K562 (cell line): ENCODE results near the gene FAM241B. TPM values are rescaled to one million over a fixed set of nuclear protein-coding genes. Genes with fewer than 3 reads are reported as not detected.

ENCODE experiments used
- ATAC-seq: fragments of 200-7000 bp; cut with Tn5 transposase; 3 replicates; pipeline ENCODE4 v1.9.1; 2020; ENCODE audit warnings: moderate library complexity
- BruUV-seq: library from RNA; stranded (reverse); fragments of 400-500 nt; replicated peaks from 2 replicates; lab custom pipeline; 2021; lab: Mats Ljungman, UMichigan
- CTCF ChIA-PET: fragments of 300-600 bp; formaldehyde crosslinking; extraction: SDS; loops from one replicate; lab custom pipeline; 2021; ENCODE audit warnings: low intra/inter-chr PET ratio; lab: Yijun Ruan, JAX
- POLR2A ChIA-PET: fragments of 300-600, 350-650 bp; sonication (Branson Sonifier 250); formaldehyde crosslinking; extraction: SDS; loops from one replicate; lab custom pipeline; 2021; ENCODE audit warnings: antibody characterized with exemption, inconsistent platforms; lab: Yijun Ruan, JAX
- DNase-seq, 4 experiments: peaks; one replicate each; pipeline versions ENCODE4 v3.0.0 to v3.0.0-alpha.2; 2011 to 2018; ENCODE audit warnings: low spot score in 3 of 4, mixed read lengths in 3 of 4; ENCODE audit errors: extremely low read depth in 1 of 4
- FAIRE-seq: peaks from 2 replicates; lab custom pipeline; 2011; peaks lifted over from hg19 to GRCh38; lab: Jason Lieb, UNC
- H2AFZ ChIP-seq: 2 replicates; pipeline ENCODE4 v1.6.0; 2011; ENCODE audit warnings: low read depth, low read length, control low read depth, inconsistent platforms
- H3K27ac ChIP-seq: fragments of 200-600 bp; 3 replicates; pipeline ENCODE4 v1.8.0; 2011; ENCODE audit warnings: low read depth, mild to moderate bottlenecking, control low read depth, inconsistent platforms, low read length, moderate library complexity, mixed read lengths; ENCODE audit errors: extremely low read depth
- H3K27me3 ChIP-seq, 2 experiments: fragments of 300-600 bp in 1 of 2; 2 replicates in 1 of 2; 3 replicates in 1 of 2; pipeline versions ENCODE4 v1.6.0 to v1.8.0; 2011; ENCODE audit warnings: inconsistent platforms in 2 of 2, low read length in 2 of 2, mild to moderate bottlenecking in 1 of 2, mixed read lengths in 1 of 2, moderate library complexity in 1 of 2; ENCODE audit not compliant: control insufficient read depth in 2 of 2, insufficient read depth in 2 of 2
- H3K36me3 ChIP-seq: fragments of 300-600 bp; 3 replicates; pipeline ENCODE4 v1.8.0; 2011; ENCODE audit warnings: mild to moderate bottlenecking, low read length, inconsistent platforms; ENCODE audit not compliant: control insufficient read depth, insufficient read depth
- H3K4me1 ChIP-seq, 2 experiments: fragments of 200-600 bp in 1 of 2; replicated peaks in 1 of 2; 2 replicates in 1 of 2; 3 replicates in 1 of 2; pipeline versions ENCODE4 v1.5.1 to v1.8.0; 2011; ENCODE audit warnings: inconsistent platforms in 2 of 2, low read length in 2 of 2, mild to moderate bottlenecking in 1 of 2, mixed read lengths in 1 of 2, moderate library complexity in 1 of 2; ENCODE audit not compliant: control insufficient read depth in 2 of 2, insufficient read depth in 2 of 2
- H3K4me2 ChIP-seq: 2 replicates; pipeline ENCODE4 v1.6.1; 2011; ENCODE audit warnings: low read length, control low read depth, inconsistent platforms, mixed read lengths; ENCODE audit not compliant: insufficient read depth
- H3K4me3 ChIP-seq: fragments of 200-600 bp; sonication (generic), shearing (Covaris generic); 2 replicates; pipeline ENCODE4 v1.5.1; 2016; ENCODE audit warnings: control low read depth, inconsistent platforms
- H3K79me2 ChIP-seq: fragments of 200-600 bp; 3 replicates; pipeline ENCODE4 v1.8.0; 2011; ENCODE audit warnings: low read length, inconsistent platforms; ENCODE audit not compliant: control insufficient read depth, insufficient read depth
- H3K9ac ChIP-seq, 2 experiments: 2 replicates each; pipeline versions ENCODE4 v1.6.0 to v1.6.1; 2011; ENCODE audit warnings: low read depth in 2 of 2, low read length in 2 of 2, control low read depth in 1 of 2, inconsistent platforms in 1 of 2, mild to moderate bottlenecking in 1 of 2, mixed read lengths in 1 of 2; ENCODE audit not compliant: insufficient read depth in 1 of 2
- H3K9me1 ChIP-seq: one replicate; pipeline ENCODE4 v1.6.0; 2011; ENCODE audit warnings: inconsistent platforms, mild to moderate bottlenecking, low read length, moderate library complexity; ENCODE audit not compliant: control insufficient read depth, insufficient read depth
- H3K9me3 ChIP-seq: replicated peaks from 2 replicates; pipeline ENCODE4 v1.5.1; 2011; ENCODE audit warnings: low read depth, low read length, inconsistent platforms; ENCODE audit not compliant: control insufficient read depth, insufficient read depth
- H4K20me1 ChIP-seq: replicated peaks from 2 replicates; pipeline ENCODE4 v1.6.1; 2011; ENCODE audit warnings: low read length, inconsistent platforms, mixed read lengths; ENCODE audit not compliant: control insufficient read depth, insufficient read depth
- FOSL1 ChIP-seq: fragments of 200-800 bp; sonication (Bioruptor generic); conservative IDR thresholded peaks from 2 replicates; pipeline ENCODE4 v1.6.1; 2016; ENCODE audit warnings: missing genetic modification characterization, missing compliant biosample characterization
- HLTF ChIP-seq: fragments of 450-650 bp; IDR thresholded peaks from 2 replicates; pipeline ENCODE4 v1.6.1; 2016
- NCOR1 ChIP-seq: fragments of 450-650 bp; IDR thresholded peaks from 2 replicates; pipeline ENCODE4 v1.6.1; 2016; ENCODE audit warnings: mild to moderate bottlenecking, moderate library complexity
- PTBP1 ChIP-seq: fragments of 200-400 bp; formaldehyde crosslinking; IDR thresholded peaks from 2 replicates; pipeline ENCODE4 v1.6.1; 2017; ENCODE audit warnings: low read depth, low read length
- SAFB ChIP-seq: fragments of 200-400 bp; formaldehyde crosslinking; IDR thresholded peaks from 2 replicates; pipeline ENCODE4 v1.6.1; 2017; ENCODE audit warnings: low read depth, low read length, borderline replicate concordance
- THRAP3 ChIP-seq: fragments of 450-650 bp; IDR thresholded peaks from 2 replicates; pipeline ENCODE4 v1.6.1; 2016; ENCODE audit warnings: mild to moderate bottlenecking, inconsistent platforms, borderline replicate concordance
- ZBTB17 ChIP-seq: fragments of 450-650 bp; formaldehyde crosslinking; IDR thresholded peaks from 2 replicates; pipeline ENCODE4 v1.4.0; 2020; ENCODE audit warnings: mild to moderate bottlenecking
- ZBTB43 ChIP-seq: sonication (generic); formaldehyde crosslinking; IDR thresholded peaks from 2 replicates; pipeline ENCODE4 v1.8.0; 2023; ENCODE audit warnings: mild to moderate bottlenecking, missing genetic modification reagents
- ZC3H8 ChIP-seq: fragments of 450-650 bp; IDR thresholded peaks from 2 replicates; pipeline ENCODE4 v1.6.1; 2017
- ZNF57 ChIP-seq: fragments of 450-650 bp; formaldehyde crosslinking; IDR thresholded peaks from 2 replicates; pipeline ENCODE4 v1.4.0; 2020; ENCODE audit warnings: mild to moderate bottlenecking, moderate library complexity
- WGBS: fragments of 100-300 bp; shearing (Covaris generic); methylation state at CpG from one replicate; pipeline ENCODE4 v1.1.6; 2016; ENCODE audit warnings: low coverage, mixed read lengths; ENCODE audit not compliant: insufficient coverage; ENCODE audit errors: missing lambda C conversion rate; 5-methylcytosine and 5-hydroxymethylcytosine counted together
- in situ Hi-C: fragments of 300-500 bp; cut with MboI; formaldehyde crosslinking; loops from 4 replicates; pipeline ENCODE4 v1.15.0; 2018; ENCODE audit warnings: inconsistent platforms, mixed read lengths
- intact Hi-C: fragments of 100-400 bp; cut with micrococcal nuclease; formaldehyde crosslinking; loops from 2 replicates; pipeline ENCODE4 v1.14.2; 2022
- polyA plus RNA-seq, 8 experiments: library from polyadenylated mRNA; depleted of rRNA in 4 of 8; stranded (reverse) in 5 of 8; unstranded in 3 of 8; fragments of >200 nt; fragmentation: Nextera tagmentation in 2 of 8; fragmentation: Illumina TruSeq in 1 of 8; extraction: Ambion mirVana in 2 of 8; extraction: Trizol in 1 of 8; gene quantifications; 2 replicates each; pipeline versions ENCODE4 v1.2.1 to v1.2.3, GENCODE V29; 2011 to 2014; ENCODE audit warnings: inconsistent platforms in 1 of 8, missing spikeins in 1 of 8
- total RNA-seq, 7 experiments: library from RNA; depleted of rRNA in 6 of 7; stranded (reverse); fragments of >200 nt in 6 of 7; fragmentation: Illumina TruSeq in 2 of 7; extraction: Trizol in 2 of 7; gene quantifications; 2 replicates each; pipeline versions ENCODE4 v1.2.1 to v1.2.3, GENCODE V29; 2011 to 2021; ENCODE audit warnings: low replicate concordance in 1 of 7
- TF ChIP-seq, protein P1 (sequence below), 3 experiments: fragments of 200-800 bp in 1 of 3; fragments of 250-450 bp in 1 of 3; fragments of 450-650 bp in 1 of 3; sonication (Bioruptor Pico) in 1 of 3; sonication (Bioruptor generic) in 1 of 3; formaldehyde crosslinking in 1 of 3; IDR thresholded peaks; 2 replicates each; pipeline versions ENCODE4 v1.6.1 to v1.8.0; 2016 to 2022; ENCODE audit warnings: mild to moderate bottlenecking in 2 of 3, missing genetic modification characterization in 2 of 3, missing compliant biosample characterization in 1 of 3, moderate library complexity in 1 of 3

FAM241B gene
- total and polyA plus RNA-seq, 9 of the 15 experiments (the other 6 are each of a cell fraction or from before 2014, with no cell fraction given), result 1.9 to 11.1 (median 3.0) TPM

DNA sequence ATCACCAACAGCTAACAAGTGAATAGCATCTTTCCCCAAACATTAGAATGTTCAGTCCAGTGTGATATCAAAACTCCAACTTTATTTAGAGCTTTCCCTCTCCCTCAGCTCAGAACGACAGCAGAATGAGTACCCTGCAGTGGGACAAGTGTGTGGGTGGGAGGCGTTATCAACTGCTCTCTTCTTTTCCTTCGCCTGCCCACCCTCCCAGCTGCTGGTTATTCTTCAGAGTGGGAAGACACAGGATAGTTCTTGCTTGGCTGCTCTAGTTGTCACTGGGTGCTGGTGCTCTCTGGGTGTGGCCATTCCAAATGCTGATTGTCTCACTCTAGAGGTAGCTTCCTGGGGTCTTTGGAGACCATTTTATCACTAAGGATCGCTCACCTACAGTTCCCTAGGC lies 13.7 kb upstream of the FAM241B start:
- no peak for TF ChIP-seq ZNF57 (CRISPR knock-in tag)
- no peak for TF ChIP-seq HLTF
- no peak for TF ChIP-seq ZBTB43 (CRISPR knock-in tag)
- TF ChIP-seq PTBP1, result no peak
- TF ChIP-seq FOSL1 (tag), result no peak
- no peak for TF ChIP-seq THRAP3
- TF ChIP-seq ZBTB17 (CRISPR knock-in tag), result no peak
- TF ChIP-seq, protein P1, sequence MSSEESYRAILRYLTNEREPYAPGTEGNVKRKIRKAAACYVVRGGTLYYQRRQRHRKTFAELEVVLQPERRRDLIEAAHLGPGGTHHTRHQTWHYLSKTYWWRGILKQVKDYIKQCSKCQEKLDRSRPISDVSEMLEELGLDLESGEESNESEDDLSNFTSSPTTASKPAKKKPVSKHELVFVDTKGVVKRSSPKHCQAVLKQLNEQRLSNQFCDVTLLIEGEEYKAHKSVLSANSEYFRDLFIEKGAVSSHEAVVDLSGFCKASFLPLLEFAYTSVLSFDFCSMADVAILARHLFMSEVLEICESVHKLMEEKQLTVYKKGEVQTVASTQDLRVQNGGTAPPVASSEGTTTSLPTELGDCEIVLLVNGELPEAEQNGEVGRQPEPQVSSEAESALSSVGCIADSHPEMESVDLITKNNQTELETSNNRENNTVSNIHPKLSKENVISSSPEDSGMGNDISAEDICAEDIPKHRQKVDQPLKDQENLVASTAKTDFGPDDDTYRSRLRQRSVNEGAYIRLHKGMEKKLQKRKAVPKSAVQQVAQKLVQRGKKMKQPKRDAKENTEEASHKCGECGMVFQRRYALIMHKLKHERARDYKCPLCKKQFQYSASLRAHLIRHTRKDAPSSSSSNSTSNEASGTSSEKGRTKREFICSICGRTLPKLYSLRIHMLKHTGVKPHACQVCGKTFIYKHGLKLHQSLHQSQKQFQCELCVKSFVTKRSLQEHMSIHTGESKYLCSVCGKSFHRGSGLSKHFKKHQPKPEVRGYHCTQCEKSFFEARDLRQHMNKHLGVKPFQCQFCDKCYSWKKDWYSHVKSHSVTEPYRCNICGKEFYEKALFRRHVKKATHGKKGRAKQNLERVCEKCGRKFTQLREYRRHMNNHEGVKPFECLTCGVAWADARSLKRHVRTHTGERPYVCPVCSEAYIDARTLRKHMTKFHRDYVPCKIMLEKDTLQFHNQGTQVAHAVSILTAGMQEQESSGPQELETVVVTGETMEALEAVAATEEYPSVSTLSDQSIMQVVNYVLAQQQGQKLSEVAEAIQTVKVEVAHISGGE (CRISPR knock-in tag; IDR thresholded peaks at IDR 0.05), result no peak
- TF ChIP-seq SAFB, result no peak
- no peak for TF ChIP-seq NCOR1
- TF ChIP-seq ZC3H8, result no peak
- Histone ChIP-seq H3K27ac (no peak overlapping the region), H3K4me1 (no peaks in the 10 kb centered on the region), H2AFZ (no peak overlapping the region), H3K9ac (no peak overlapping the region), H3K79me2 (no peaks in the 10 kb centered on the region), H3K9me1 (no peaks in the 10 kb centered on the region), H3K4me2 (no peak overlapping the region), H3K4me3 (no peak overlapping the region), H3K36me3 (no peaks in the 10 kb centered on the region), H3K9me3 (no peaks in the 10 kb centered on the region), H3K27me3 (peaks cover 0 to 31% of the 10 kb centered on the region in 2 experiments; a peak in 3 of 5 replicates), H4K20me1 (no peaks in the 10 kb centered on the region)
- intact Hi-C loops, result no loop called here
- CTCF ChIA-PET, result no interaction called here
- no peak for ATAC-seq
- POLR2A ChIA-PET, result interaction anchor here (0.7 kb wide), 1 partner anchor 65 kb away, joined by 3 read pairs; no protein-coding TSS in a partner anchor
- DNase-seq, result no peak
- in situ Hi-C loops, result no loop called here
- FAIRE-seq, result no peak
- 0% methylated on average over 4 of the region's 4 CpGs for WGBS
- no TSS peak for BruUV-seq
